A549 treated with AZD2906 at 1 μM for 4 hours (cell line): ENCODE data around the gene PHF11. TPM values are rescaled to one million over a fixed set of nuclear protein-coding genes. Genes with fewer than 3 reads are reported as not detected.

Source experiments
- total RNA-seq: library from RNA; stranded (reverse); fragments of 200-300 nt; extraction: Qiagen RNA extraction; gene quantifications from 5 replicates; pipeline ENCODE4 v1.2.3, GENCODE V29; 2022

PHF11 gene
- 5.1 to 6.2 TPM (median 5.9 TPM) in 5 replicates for total RNA-seq

DNA sequence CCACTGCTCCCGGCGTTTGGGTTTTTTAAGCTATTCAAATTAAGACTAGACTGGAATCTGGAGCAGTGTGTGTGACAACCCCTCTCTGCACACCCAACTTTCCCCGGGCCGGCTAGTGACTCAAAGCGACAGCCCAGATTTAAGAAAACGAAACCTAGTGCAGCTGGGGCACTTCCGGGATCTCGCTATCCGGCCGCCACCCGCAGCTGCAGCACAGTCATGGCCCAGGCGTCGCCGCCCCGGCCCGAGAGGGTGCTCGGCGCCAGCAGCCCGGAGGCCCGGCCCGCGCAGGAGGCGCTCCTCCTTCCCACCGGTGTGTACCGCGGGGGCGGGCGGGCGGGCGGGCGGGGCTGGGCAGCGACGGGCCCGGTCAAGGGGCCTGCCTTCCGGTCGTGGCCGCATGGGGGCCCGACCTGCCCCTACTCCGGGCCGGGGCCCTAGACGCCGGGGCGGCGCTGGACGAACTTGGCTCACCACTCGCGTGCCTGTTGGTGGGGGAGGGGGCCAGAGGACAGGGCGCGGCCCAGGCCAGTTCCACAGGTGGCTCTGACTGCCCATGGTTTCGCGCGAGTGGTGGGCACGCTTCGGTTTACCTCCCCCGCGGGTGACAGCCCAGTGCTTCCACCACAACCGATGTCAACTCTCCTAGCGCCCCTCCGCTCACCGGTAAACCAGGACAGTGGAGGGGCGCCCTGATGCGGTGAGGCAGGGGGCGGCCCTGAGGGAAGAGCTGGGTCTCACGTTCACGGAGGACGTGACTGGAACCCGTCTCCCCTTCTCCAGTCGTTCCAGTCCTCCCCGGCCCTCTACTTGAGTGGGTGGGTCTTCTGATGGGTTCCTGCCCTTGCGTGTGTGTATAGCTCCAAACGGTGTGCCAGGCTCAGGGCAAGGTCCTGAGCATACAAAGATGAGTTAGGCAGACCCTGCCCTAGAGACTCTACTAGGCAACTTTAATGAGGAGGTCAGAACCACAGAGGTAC, at the start of gene PHF11:
TSS of gene PHF11 (plus strand) at position 171 of the 980 bp plus-strand sequence. CDS start at position 220, 49 bp downstream.

Other genes starting within 250 kb of the PHF11 start
- gene CDADC1, start 248.0 kb upstream of the PHF11 start, total RNA-seq, result 7.6 to 8.7 TPM (median 8.5 TPM) in 5 replicates
- 1.4 to 2.5 TPM (median 1.8 TPM) in 5 replicates for gene CAB39L, start 51.9 kb upstream of the PHF11 start, total RNA-seq
- gene SETDB2, start 51.7 kb upstream of the PHF11 start, total RNA-seq, result 1.6 to 2.1 TPM (median 1.8 TPM) in 5 replicates
- gene RCBTB1, start 89.6 kb downstream of the PHF11 start, total RNA-seq, result 7.7 to 9.6 TPM (median 8.8 TPM) in 5 replicates
- gene ARL11, start 132.6 kb downstream of the PHF11 start, total RNA-seq, result not detected in 5 replicates
- 38.8 to 70.0 TPM (median 68.2 TPM) in 5 replicates for gene EBPL, start 195.5 kb downstream of the PHF11 start, total RNA-seq